Suppressor macrophage (primary cell): ENCODE data around the gene SLC34A1.
A peak's percentile ranks its signal among the peaks of the same experiment; 100 is the strongest.

Experiments
- DNase-seq, 4 experiments: peaks; one replicate each; pipeline ENCODE4 v3.0.0-alpha.2; 2020 to 2022

The SLC34A1 gene

GRCh38 chr5:177389241-177390169, 5.3 kb downstream of the SLC34A1 start:
- peak; percentile 74 to 89 (median 77) for DNase-seq

GRCh38 chr5:177390363-177391300, 6.4 kb downstream of the SLC34A1 start:
- DNase-seq, result peak; percentile 87 to 91 (median 89)

GRCh38 chr5:177392765-177393164, 8.5 kb downstream of the SLC34A1 start:
- no peak for DNase-seq

GRCh38 chr5:177393206-177393765, 9.1 kb downstream of the SLC34A1 start:
- DNase-seq, result peak in 3 of 4 experiments; percentile 27 to 41 (median 37)

GRCh38 chr5:177393990-177394389, 9.8 kb downstream of the SLC34A1 start:
- DNase-seq, result no peak

- DNase-seq, result no peak
Measured at GRCh38 chr5:177396078-177396477, 11.8 kb downstream of the SLC34A1 start.

- no peak for DNase-seq
Measured at GRCh38 chr5:177396807-177397206, 12.6 kb downstream of the SLC34A1 start.

- no peak for DNase-seq
Measured at GRCh38 chr5:177397875-177398390, 13.7 kb downstream of the SLC34A1 start.

GRCh38 chr5:177399997-177400868, 16.0 kb downstream of the SLC34A1 start, which contains the start of gene PFN3:
TSS of gene PFN3 (minus strand) at chr5:177400661. CDS start at chr5:177400576, 85 bp downstream.
- DNase-seq, result no peak

GRCh38 chr5:177402271-177403043, 18.2 kb downstream of the SLC34A1 start:
- DNase-seq, result peak in 3 of 4 experiments; percentile 54 to 68 (median 55)

GRCh38 chr5:177403102-177403791, 19.0 kb downstream of the SLC34A1 start:
- DNase-seq, result peak in 1 of 4 experiments; percentile 46

- peak; percentile 86 to 93 (median 91) for DNase-seq
Measured at GRCh38 chr5:177403792-177404640, 19.8 kb downstream of the SLC34A1 start.

- no peak for DNase-seq
Measured at GRCh38 chr5:177404641-177405179, 20.5 kb downstream of the SLC34A1 start.

GRCh38 chr5:177405312-177405711, 21.1 kb downstream of the SLC34A1 start:
- DNase-seq, result no peak

GRCh38 chr5:177405805-177406204, 21.6 kb downstream of the SLC34A1 start:
- peak; percentile 70 to 88 (median 85) for DNase-seq

GRCh38 chr5:177409043-177409801, 25.0 kb downstream of the SLC34A1 start, which contains the start of gene F12:
TSS of gene F12 (minus strand) at chr5:177409564. CDS start at chr5:177409527, 37 bp downstream.
- DNase-seq, result no peak

GRCh38 chr5:177410575-177410974, 26.3 kb downstream of the SLC34A1 start:
- DNase-seq, result no peak
